OCI-LY1 (cell line): ENCODE results near the gene JUN.

Experiments used
- H2AFZ ChIP-seq: fragments of 200-600 bp; sonication (generic), shearing (Covaris generic); 2 replicates; pipeline ENCODE4 v1.6.0; 2014; ENCODE audit warnings: antibody characterized with exemption, mild to moderate bottlenecking, low read length
- H3F3A ChIP-seq: fragments of 200-600 bp; sonication (generic), shearing (Covaris generic); 2 replicates; pipeline ENCODE4 v1.6.0; 2014; ENCODE audit warnings: mild to moderate bottlenecking, antibody characterized with exemption, low read length, moderate library complexity; ENCODE audit not compliant: insufficient read depth
- H3K27ac ChIP-seq: fragments of 200-600 bp; sonication (generic); 2 replicates; pipeline ENCODE4 v1.5.1; 2014; ENCODE audit warnings: low read length, mixed run types, mild to moderate bottlenecking, low read depth; ENCODE audit not compliant: poor library complexity, severe bottlenecking
- H3K27me3 ChIP-seq: fragments of 200-600 bp; sonication (generic); 2 replicates; pipeline ENCODE4 v1.6.0; 2014; ENCODE audit warnings: antibody characterized with exemption, mild to moderate bottlenecking, low read length, moderate library complexity; ENCODE audit not compliant: insufficient read depth
- H3K36me3 ChIP-seq: fragments of 200-600 bp; sonication (generic); 2 replicates; pipeline ENCODE4 v1.6.1; 2014; ENCODE audit warnings: mild to moderate bottlenecking, antibody characterized with exemption, low read length, moderate library complexity, mixed read lengths; ENCODE audit not compliant: insufficient read depth
- H3K4me1 ChIP-seq: fragments of 200-600 bp; sonication (generic); 2 replicates; pipeline ENCODE4 v1.5.1; 2014; ENCODE audit warnings: mild to moderate bottlenecking, low read length, moderate library complexity; ENCODE audit not compliant: insufficient read depth, severe bottlenecking
- H3K4me2 ChIP-seq: fragments of 200-600 bp; sonication (generic), shearing (Covaris generic); 2 replicates; pipeline ENCODE4 v1.6.1; 2014; ENCODE audit warnings: low read length
- H3K4me3 ChIP-seq: fragments of 200-600 bp; sonication (generic); 2 replicates; pipeline ENCODE4 v1.5.1; 2014; ENCODE audit warnings: low read length, low read depth, mild to moderate bottlenecking, mixed read lengths; ENCODE audit not compliant: poor library complexity, severe bottlenecking
- H3K79me2 ChIP-seq: fragments of 200-600 bp; shearing (Covaris generic); 2 replicates; pipeline ENCODE4 v1.6.1; 2016; ENCODE audit warnings: mixed run types, low read length, mixed read lengths; ENCODE audit not compliant: insufficient read depth
- H3K9ac ChIP-seq: fragments of 200-600 bp; sonication (generic), shearing (Covaris generic); 2 replicates; pipeline ENCODE4 v1.6.1; 2014; ENCODE audit warnings: mild to moderate bottlenecking, low read length, mixed read lengths
- H3K9me2 ChIP-seq: fragments of 200-600 bp; sonication (generic), shearing (Covaris generic); 2 replicates; pipeline ENCODE4 v1.6.1; 2014; ENCODE audit warnings: low read depth, mild to moderate bottlenecking, low read length, mixed read lengths
- H3K9me3 ChIP-seq: fragments of 200-600 bp; shearing (Covaris generic); 2 replicates; pipeline ENCODE4 v1.6.1; 2014; ENCODE audit warnings: low read length, mixed read lengths
- H4K20me1 ChIP-seq: fragments of 200-600 bp; sonication (generic), shearing (Covaris generic); 2 replicates; pipeline ENCODE4 v1.6.0; 2016; ENCODE audit warnings: mild to moderate bottlenecking, low read length; ENCODE audit not compliant: insufficient read depth
- EZH2 ChIP-seq: fragments of 200-600 bp; sonication (generic), shearing (Covaris generic); IDR thresholded peaks from 2 replicates; pipeline ENCODE4 v1.8.0; 2017; ENCODE audit warnings: borderline replicate concordance, mixed run types, mild to moderate bottlenecking, antibody characterized with exemption, low read length, moderate library complexity, mixed read lengths
- TF ChIP-seq, protein P1 (sequence below): fragments of 200-600 bp; sonication (generic), shearing (Covaris generic); IDR thresholded peaks from 2 replicates; pipeline ENCODE4 v1.5.1; 2017; ENCODE audit warnings: mild to moderate bottlenecking, antibody characterized with exemption, low read length, moderate library complexity, mixed read lengths

The JUN gene

DNA sequence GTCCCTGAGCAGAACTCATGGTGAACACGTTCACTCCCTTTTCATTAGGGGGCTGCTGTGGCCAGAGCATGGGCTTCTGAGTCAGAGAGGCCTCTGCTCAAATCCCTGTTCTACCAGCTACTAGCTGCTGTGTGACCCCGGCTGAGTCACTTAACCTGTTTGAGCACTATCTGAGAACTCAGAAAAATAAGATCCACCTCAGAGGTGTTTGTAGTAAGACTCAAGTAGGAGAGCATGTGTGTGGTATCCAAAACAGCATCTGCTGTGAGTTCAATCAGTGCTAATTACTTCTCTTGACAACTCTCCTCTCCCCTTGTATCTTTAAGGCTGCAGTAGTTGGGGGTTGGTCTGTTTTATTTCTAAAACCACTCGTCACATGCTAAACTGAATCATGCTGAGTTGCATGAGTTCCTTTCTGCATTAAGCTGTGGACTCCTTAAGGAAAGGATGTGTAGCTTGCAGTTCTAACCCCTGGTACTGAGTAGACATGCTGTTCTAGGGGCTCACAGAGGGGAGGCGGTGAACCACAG, 39.7 kb upstream of the JUN start:
- Histone ChIP-seq H3K9ac (no peak overlapping the region), H3K79me2 (no peaks in the 10 kb centered on the region), H3F3A (no peaks in the 10 kb centered on the region), H3K9me2 (no peaks in the 10 kb centered on the region), H3K4me3 (no peak overlapping the region), H2AFZ (no peak overlapping the region), H3K9me3 (peaks cover 11% of the 10 kb centered on the region), H3K4me1 (no peaks in the 10 kb centered on the region), H3K27ac (no peak overlapping the region), H3K4me2 (no peak overlapping the region), H4K20me1 (no peaks in the 10 kb centered on the region), H3K27me3 (peaks cover 4% of the 10 kb centered on the region; the same call in 1 of the 2 replicates), H3K36me3 (no peaks in the 10 kb centered on the region)
- no peak for TF ChIP-seq EZH2
- TF ChIP-seq, protein P1, sequence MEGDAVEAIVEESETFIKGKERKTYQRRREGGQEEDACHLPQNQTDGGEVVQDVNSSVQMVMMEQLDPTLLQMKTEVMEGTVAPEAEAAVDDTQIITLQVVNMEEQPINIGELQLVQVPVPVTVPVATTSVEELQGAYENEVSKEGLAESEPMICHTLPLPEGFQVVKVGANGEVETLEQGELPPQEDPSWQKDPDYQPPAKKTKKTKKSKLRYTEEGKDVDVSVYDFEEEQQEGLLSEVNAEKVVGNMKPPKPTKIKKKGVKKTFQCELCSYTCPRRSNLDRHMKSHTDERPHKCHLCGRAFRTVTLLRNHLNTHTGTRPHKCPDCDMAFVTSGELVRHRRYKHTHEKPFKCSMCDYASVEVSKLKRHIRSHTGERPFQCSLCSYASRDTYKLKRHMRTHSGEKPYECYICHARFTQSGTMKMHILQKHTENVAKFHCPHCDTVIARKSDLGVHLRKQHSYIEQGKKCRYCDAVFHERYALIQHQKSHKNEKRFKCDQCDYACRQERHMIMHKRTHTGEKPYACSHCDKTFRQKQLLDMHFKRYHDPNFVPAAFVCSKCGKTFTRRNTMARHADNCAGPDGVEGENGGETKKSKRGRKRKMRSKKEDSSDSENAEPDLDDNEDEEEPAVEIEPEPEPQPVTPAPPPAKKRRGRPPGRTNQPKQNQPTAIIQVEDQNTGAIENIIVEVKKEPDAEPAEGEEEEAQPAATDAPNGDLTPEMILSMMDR: no peak

DNA sequence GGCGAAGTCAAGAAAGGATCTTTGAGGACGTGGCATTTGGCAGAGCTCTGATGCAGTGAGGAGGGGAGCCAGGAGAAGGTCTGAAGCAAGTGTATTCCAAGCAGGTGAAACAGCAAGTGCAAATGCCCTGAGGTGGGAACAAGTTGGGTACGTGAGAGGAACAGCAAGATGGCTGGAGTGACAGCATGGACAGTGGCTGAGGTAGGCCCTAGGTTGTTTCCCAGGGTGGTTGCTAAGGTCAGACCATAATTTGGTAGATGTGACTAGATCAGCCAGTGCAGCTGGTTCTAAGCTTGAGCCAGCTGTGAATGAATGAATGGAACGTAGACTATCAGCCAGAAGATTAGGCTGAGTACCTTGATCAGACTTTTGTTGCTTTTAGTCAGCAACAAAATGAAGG, 37.5 kb upstream of the JUN start:
- no peaks in the 10 kb centered on the region for H3K36me3 ChIP-seq
- H3K9me3 ChIP-seq: no peaks in the 10 kb centered on the region
- no peaks in the 10 kb centered on the region for H3K9me2 ChIP-seq
- no peak for TF ChIP-seq EZH2
- TF ChIP-seq, protein P1: no peak
- no peak overlapping the region for H2AFZ ChIP-seq
- H3K27me3 ChIP-seq: peaks cover 4% of the 10 kb centered on the region; the same call in 1 of the 2 replicates
- no peak overlapping the region for H3K4me3 ChIP-seq
- H4K20me1 ChIP-seq: no peaks in the 10 kb centered on the region
- peaks cover 5% of the 10 kb centered on the region for H3K4me1 ChIP-seq
- H3K4me2 ChIP-seq: no peak overlapping the region
- no peak overlapping the region for H3K9ac ChIP-seq
- H3K79me2 ChIP-seq: no peaks in the 10 kb centered on the region
- H3F3A ChIP-seq: no peaks in the 10 kb centered on the region
- no peak overlapping the region for H3K27ac ChIP-seq

DNA sequence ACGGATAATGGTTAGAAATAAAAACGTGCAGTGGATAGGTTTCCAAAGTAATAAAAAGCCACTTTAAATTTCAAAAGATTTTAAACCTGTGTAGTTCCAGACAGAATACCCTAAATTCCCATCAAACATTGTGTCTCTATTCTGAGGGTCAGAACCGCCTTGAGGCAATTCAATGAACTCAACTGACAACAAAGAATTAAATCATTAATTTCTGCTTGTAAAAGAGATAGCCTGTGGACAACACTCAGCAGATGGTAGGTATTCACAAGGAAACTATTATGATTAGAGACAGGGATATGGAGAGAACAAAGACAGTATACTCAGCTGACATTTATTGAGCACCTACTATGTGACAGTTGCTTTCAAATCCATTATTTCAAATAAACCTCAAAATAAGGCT, 35.1 kb upstream of the JUN start:
- H3K9me2 ChIP-seq: no peaks in the 10 kb centered on the region
- H3K79me2 ChIP-seq: no peaks in the 10 kb centered on the region
- no peak overlapping the region for H3K9ac ChIP-seq
- H2AFZ ChIP-seq: no peak overlapping the region
- TF ChIP-seq EZH2: no peak
- TF ChIP-seq, protein P1: no peak
- no peak overlapping the region for H3K4me2 ChIP-seq
- no peaks in the 10 kb centered on the region for H3F3A ChIP-seq
- H3K27ac ChIP-seq: no peak overlapping the region
- no peak overlapping the region for H3K4me3 ChIP-seq
- H3K36me3 ChIP-seq: no peaks in the 10 kb centered on the region
- H4K20me1 ChIP-seq: no peaks in the 10 kb centered on the region
- peaks cover 4% of the 10 kb centered on the region; the same call in 1 of the 2 replicates for H3K27me3 ChIP-seq
- no peaks in the 10 kb centered on the region for H3K9me3 ChIP-seq
- H3K4me1 ChIP-seq: peaks cover 19% of the 10 kb centered on the region
